Measurements from ENCODE around the gene DYSF.
"Not testable (repeated sequence)": the region's sequence is repeated elsewhere in the genome, so short reads cannot be mapped to it uniquely, and the experiment has no call there.

DYSF gene

GRCh38 chr2:71619230-71619741 lies 165.9 kb downstream of the DYSF start:
- DNase-seq = no peak

DNA sequence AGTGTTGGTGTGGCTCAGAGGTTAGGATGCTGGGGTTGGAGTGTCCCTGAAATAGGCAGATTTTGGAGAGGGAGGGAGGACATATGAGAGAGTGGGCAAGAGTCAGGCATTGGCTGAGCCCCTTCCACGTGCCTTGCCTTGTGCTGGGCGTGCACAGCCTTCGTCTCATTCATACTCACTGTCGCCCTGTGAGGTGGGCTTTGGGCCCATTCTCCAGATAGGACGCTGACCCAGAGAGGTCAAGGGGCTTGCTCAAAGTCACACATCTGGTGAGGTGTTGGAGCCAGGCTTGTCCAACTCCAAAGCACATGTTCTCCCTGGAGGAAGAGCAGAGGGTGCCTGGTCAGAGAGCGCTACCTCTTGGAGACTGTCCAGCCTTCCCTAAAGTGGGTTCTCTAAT lies 166.8 kb downstream of the DYSF start:
- DNase-seq = no peak

DNA sequence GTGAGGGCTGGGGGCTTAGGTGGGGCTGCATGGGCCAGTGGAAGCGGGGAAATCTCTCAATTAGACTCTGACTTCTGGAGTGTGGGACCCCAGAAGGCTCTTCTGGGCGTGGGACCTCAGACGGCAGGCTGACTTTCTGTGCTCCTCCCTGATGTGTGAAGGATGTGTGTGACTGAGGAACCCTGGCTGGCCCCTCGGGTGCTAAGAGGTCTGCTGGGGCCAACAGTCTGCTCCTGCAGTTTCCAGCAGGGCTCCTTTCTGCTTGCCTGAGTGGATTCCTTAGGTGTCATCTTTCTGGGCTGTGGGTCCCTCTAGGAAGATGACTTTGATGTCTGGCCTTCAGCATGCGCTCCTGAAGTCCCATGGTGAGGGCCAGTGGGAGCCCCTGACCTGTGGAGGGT lies 167.5 kb downstream of the DYSF start:
- DNase-seq = no peak

GRCh38 chr2:71629273-71629672 lies 175.9 kb downstream of the DYSF start:
- DNase-seq = no peak

- DNase-seq = no peak
Measured at GRCh38 chr2:71629771-71630453, 176.6 kb downstream of the DYSF start.

- DNase-seq = no peak
Measured at GRCh38 chr2:71630454-71631328, 177.3 kb downstream of the DYSF start.

GRCh38 chr2:71631411-71631931 lies 178.1 kb downstream of the DYSF start:
- DNase-seq = no peak

DNA sequence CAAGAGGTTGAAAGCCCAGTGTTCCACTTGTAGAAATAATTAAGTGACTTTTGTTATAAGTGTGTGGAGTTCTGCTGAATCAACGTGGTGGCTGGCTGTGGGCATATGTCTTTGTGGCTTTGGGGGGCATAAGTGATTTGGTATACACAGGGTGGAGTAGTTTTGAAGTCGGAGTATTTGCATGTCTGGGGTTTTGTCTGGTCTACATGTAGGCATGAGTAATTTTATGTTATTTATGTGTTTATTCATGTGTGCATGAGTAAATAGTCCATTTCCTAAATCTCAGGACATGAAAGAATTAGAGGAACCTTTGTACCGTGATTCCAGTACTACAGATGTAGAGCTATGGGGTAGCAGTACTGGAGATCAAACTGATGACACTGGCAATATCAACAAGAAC lies 179.7 kb downstream of the DYSF start:
- DNase-seq = no peak

DNA sequence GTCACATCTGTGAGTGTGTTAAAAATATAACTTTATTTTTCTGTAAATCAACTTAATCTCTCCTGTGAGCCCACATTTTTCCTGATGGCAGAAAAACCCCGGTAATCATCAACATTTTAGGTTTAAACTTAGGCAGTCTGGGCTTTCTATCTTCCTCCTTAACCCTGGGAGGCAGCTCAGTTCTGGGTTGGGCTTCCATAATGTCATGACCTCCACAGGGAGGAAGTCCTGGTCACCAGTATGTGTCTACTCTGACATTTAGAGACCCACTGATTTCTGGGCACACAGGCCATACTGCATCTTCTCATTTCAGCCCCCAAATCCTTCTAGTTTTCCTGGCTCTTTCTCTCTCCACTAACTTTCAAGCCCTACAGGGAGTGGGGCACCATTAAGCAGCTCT lies 181.2 kb downstream of the DYSF start:
- no peak for DNase-seq

DNA sequence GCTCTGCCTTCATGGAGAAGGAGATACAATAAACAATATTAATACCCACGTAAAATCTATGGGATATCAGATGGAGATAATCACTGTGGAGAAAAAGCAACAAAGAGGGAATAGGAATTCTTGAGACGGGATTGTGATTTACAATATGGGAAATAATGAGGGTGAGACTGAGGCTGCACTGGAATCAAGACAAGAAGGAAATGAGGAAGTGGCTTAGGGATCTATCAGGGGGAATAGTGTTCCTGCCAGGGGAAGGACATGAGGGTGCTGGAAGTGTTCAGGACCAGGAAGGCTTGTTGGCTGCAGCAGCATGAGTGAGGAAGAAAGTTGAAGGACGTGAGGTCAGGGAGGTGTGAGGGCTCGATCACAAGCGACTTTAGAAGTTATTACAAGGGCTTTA lies 182.4 kb downstream of the DYSF start:
- no peak for DNase-seq

DNA sequence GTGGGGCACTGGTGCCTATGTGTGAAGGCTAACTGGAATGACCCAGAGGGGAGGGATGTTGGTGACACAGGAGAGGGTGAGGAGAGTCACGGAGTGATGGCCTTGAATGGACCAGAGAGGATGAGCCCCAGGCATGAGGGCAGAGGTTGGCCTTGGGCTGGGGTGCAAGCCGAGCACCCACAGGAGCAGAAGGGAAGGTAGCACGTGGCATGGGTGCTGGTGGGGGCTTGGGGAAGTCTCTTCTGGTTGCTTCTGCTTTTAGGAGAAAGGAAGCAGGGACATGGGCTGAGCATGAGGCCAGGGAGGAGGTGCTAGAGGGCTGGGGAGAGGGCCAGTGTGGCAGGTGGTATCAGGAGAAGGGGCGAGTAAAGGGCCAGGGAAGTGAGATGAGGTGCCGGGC lies 183.8 kb downstream of the DYSF start:
- no peak for DNase-seq

DNA sequence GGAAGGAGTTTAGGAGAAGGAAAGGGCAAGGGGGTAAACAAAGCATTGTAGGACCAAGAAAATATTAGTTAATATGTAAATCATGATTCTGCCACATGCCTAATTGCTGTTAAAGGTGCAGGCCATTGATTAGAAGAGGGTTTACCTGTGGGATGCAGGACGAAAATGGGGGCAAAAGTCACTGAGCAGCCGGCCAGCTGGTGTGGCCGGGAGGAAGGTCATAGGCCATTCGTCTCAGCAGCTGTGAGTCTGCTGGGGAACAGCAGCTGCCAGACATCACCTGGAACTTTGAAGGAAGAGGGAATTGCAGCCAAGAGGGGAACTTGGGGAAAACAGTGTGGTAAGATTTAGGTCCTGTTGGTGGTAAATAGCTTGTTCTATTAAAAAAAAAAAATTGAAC lies 184.4 kb downstream of the DYSF start:
- no peak for DNase-seq

GRCh38 chr2:71639735-71640134 lies 186.4 kb downstream of the DYSF start:
- DNase-seq = no peak

- no peak for DNase-seq
Measured at GRCh38 chr2:71640489-71640888, 187.1 kb downstream of the DYSF start.

DNA sequence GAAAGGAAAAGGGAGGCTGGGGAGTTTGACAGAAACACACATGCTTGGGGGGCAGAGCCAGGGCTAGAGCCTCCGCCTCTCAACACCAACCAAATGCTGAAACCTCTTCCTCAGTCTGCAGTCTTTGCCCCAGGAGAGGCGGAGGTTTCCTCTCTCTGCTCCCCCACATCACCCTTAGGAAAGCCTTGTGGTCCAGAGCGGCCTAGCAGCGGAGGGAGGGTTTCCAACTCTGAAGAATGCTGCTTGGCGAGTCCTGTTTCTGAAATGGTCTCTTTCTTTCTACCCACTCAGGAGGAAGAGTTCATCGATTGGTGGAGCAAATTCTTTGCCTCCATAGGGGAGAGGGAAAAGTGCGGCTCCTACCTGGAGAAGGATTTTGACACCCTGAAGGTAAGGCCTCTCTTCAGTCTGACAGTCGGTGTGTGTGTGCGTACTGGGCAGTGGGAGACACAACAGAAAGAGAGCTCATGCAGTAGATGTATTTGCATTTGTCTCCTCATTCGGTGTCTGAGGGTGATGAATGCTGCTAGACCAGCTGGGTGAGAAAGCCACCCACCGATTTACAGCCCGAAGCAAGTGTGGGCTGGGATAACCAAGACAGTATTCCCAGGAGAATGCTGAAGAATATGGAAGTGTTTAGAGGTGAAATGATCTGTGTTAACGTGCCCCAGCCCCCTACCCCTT lies 190.5 kb downstream of the DYSF start:
- no peak for DNase-seq

DNA sequence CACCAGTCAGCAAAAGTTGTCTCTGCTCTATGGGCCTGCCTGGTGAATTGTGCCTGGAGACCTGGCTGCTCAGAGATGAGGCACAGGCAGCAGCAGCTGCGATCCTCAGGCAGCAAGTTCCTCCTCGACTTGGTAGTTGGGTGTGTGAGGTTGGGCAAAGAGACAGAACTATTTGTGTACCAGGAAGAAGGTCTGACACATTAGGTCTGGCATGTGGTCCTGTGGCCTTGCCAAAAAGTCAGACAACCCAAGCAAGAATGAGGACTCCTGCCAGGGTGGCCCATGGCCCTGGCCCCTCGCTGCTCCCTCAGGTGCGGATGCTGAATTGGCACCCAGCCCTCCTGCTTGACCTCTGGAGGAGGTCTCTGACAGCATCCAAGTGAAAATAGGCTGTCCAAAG lies 192.7 kb downstream of the DYSF start:
- DNase-seq = no peak

- no peak for DNase-seq
Measured at GRCh38 chr2:71647356-71647755, 194.0 kb downstream of the DYSF start.

- no peak for DNase-seq
Measured at GRCh38 chr2:71655498-71655897, 202.1 kb downstream of the DYSF start.

DNA sequence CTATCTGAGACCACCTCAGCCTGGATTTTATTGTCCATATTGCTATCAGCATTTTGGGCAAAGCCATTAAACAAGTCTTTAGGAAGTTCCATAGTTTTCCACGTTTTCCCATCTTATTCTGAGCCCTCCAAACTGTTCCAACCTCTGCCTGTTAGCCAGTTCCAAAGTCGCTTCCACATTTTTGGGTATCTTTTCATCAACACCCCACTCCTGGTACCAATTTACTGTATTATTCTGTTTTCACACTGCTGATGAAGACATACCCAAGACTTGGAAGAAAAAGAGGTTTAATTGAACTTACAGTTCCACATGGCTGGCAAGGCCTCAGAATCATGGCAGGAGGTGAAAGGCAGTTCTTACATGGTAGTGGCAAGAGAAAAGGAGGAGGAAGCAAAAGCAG lies 204.9 kb downstream of the DYSF start:
- not testable (repeated sequence) for DNase-seq

- no peak for DNase-seq
Measured at GRCh38 chr2:71658771-71659170, 205.4 kb downstream of the DYSF start.

GRCh38 chr2:71659868-71660518 lies 206.6 kb downstream of the DYSF start:
- no peak for DNase-seq

DNA sequence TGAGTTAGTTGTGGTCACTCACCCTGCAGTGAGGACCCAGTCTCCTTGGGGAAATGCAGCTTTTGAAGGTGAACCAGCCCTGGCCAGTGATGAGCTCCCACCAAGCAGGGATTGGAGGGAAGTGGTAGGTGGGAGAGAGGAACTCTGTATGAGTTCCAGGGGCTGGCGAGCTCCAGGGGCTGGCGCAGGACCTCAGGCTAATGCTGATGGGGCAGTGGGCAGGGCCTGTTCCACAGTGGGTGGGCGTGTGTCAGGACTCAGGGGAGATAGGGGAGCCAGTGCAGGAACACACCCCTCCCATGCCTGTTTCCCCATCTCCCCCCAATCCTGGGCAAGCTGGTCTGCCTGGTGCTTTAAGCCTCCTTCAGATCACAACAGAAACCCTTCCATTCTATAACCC lies 208.4 kb downstream of the DYSF start:
- DNase-seq = no peak

Measured in GF-D8 (cell line).